Calu3 (cell line): ENCODE measurements around the gene ITGB2. TPM values are rescaled to one million over a fixed set of nuclear protein-coding genes. Genes with fewer than 3 reads are reported as not detected.

ENCODE experiments used
- BruUV-seq: library from RNA; stranded (reverse); fragments of 400-500 nt; replicated peaks from 2 replicates; lab custom pipeline; 2021; lab: Mats Ljungman, UMichigan
- CTCF ChIA-PET: fragments of 300-600 bp; sonication (Branson Sonifier 250); formaldehyde crosslinking; loops from one replicate; lab custom pipeline; 2022; ENCODE audit warnings: antibody characterized with exemption; lab: Charles Lee
- DNase-seq: peaks from one replicate; pipeline ENCODE4 v3.0.0; 2022
- H3K27ac Mint-ChIP-seq: one replicate; pipeline ENCODE4 v1.8.0; 2022; ENCODE audit warnings: mixed read lengths; ENCODE audit not compliant: unreplicated experiment
- H3K27me3 Mint-ChIP-seq: one replicate; pipeline ENCODE4 v1.8.0; 2022; ENCODE audit warnings: mixed read lengths; ENCODE audit not compliant: unreplicated experiment
- H3K36me3 Mint-ChIP-seq: one replicate; pipeline ENCODE4 v1.8.0; 2022; ENCODE audit warnings: mild to moderate bottlenecking, moderate library complexity, mixed read lengths; ENCODE audit not compliant: insufficient read depth, unreplicated experiment
- H3K4me1 Mint-ChIP-seq: one replicate; pipeline ENCODE4 v1.8.0; 2022; ENCODE audit warnings: mild to moderate bottlenecking, low read depth, mixed read lengths; ENCODE audit not compliant: unreplicated experiment
- H3K4me3 Mint-ChIP-seq: one replicate; pipeline ENCODE4 v1.8.0; 2022; ENCODE audit warnings: mild to moderate bottlenecking, low read depth, moderate library complexity, mixed read lengths; ENCODE audit not compliant: unreplicated experiment
- H3K9me3 Mint-ChIP-seq: one replicate; pipeline ENCODE4 v1.8.0; 2022; ENCODE audit warnings: low read depth, mixed read lengths; ENCODE audit not compliant: unreplicated experiment
- CTCF ChIP-seq: fragments of 200-600 bp; IDR thresholded peaks from one replicate; pipeline ENCODE4 v1.8.0; 2022; ENCODE audit warnings: antibody characterized with exemption; ENCODE audit not compliant: unreplicated experiment
- intact Hi-C: fragments of 100-400 bp; cut with micrococcal nuclease; formaldehyde crosslinking; loops from one replicate; pipeline ENCODE4 v1.10.0; 2022; ENCODE audit not compliant: unreplicated experiment
- total RNA-seq: library from RNA; stranded (reverse); gene quantifications from 2 replicates; pipeline ENCODE4 v1.2.3, GENCODE V29; 2022

ITGB2 gene
- total RNA-seq, 1 experiment from 2014 or later: 0.42 TPM

DNA sequence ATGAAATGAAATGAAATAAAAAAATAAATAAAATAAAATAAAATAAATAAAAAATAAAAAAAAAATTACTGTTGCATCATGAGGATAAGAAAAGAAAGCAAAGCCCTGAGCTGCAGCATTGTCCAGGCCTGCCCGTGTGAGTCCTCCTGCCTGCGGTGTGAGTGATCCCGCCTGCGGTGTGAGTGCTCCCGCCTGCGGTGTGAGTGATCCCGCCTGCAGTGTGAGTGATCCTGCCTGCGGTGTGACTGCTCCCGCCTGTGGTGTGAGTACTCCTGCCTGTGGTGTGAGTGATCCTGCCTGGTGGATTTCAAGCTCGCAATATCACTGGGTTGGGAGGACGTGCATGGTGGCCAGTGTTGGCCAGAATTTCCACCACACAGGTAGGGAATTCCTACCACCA, 24.8 kb downstream of the ITGB2 start:
- peaks cover 20% of the 10 kb centered on the region for H3K27me3 Mint-ChIP-seq
- H3K4me1 Mint-ChIP-seq: no peaks in the 10 kb centered on the region
- peaks cover 5% of the 10 kb centered on the region for H3K36me3 Mint-ChIP-seq
- no peak overlapping the region for H3K4me3 Mint-ChIP-seq
- BruUV-seq: no TSS peak
- no peak overlapping the region for H3K27ac Mint-ChIP-seq
- CTCF ChIA-PET: no interaction called here
- no peaks in the 10 kb centered on the region for H3K9me3 Mint-ChIP-seq
- no peak for TF ChIP-seq CTCF
- DNase-seq: no peak
- intact Hi-C loops: no loop called here

GRCh38 chr21:44894687-44895302, 25.9 kb downstream of the ITGB2 start:
- CTCF ChIA-PET: interaction anchor here (0.9 to 1.5 kb wide), 2 partner anchors 12 to 17 kb away, joined by 3 read pairs; no protein-coding TSS in a partner anchor
- intact Hi-C loops: no loop called here

DNA sequence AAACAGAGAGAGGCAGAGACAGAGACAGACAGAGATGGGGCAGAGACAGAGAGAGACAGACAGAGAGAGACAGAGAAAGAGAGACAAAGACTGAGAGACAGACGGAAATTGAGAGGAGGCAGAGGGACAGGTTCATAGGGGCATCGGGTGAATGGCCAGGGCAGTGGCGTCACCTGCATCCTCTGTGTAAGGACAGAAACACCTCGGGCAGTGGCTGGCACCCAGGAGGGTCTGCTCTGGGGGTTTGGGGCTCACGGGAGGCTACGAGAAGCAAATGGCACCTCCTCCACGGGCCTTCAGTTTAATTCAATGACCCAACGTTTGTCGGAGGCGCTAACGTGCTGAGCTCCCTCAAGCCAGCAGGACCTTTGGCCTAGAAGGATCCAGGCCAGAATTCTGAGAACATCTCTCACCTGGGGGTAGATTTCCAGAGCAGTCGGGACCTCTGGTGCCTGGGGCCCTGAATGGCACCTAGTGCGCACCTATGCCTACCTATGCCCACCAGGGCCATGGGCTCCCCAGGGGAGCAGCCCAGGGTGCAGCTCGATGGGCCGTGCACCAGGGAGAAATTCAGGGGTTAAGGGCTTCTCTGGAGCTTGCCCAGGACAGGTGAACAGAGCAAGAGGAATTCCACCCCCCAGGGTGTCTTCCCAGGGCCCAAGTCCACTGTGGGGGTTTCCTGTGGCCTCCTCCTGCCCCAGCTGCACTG, 26.6 kb downstream of the ITGB2 start:
- intact Hi-C loops: no loop called here
- H3K27ac Mint-ChIP-seq: no peak overlapping the region
- no peak for DNase-seq
- no peaks in the 10 kb centered on the region for H3K9me3 Mint-ChIP-seq
- CTCF ChIA-PET: interaction anchor here (1.5 kb wide), 1 partner anchor 13 kb away, joined by 3 read pairs; no protein-coding TSS in a partner anchor
- no peaks in the 10 kb centered on the region for H3K36me3 Mint-ChIP-seq
- no TSS peak for BruUV-seq
- peaks cover 33% of the 10 kb centered on the region for H3K27me3 Mint-ChIP-seq
- H3K4me1 Mint-ChIP-seq: no peaks in the 10 kb centered on the region
- TF ChIP-seq CTCF: no peak
- H3K4me3 Mint-ChIP-seq: no peak overlapping the region

More at GRCh38 chr21:44894687-44895302, 25.9 kb downstream of the ITGB2 start:
- H3K9me3 Mint-ChIP-seq: no peaks in the 10 kb centered on the region
- H3K36me3 Mint-ChIP-seq: no peaks in the 10 kb centered on the region
- BruUV-seq: no TSS peak
- TF ChIP-seq CTCF: no peak
- H3K27ac Mint-ChIP-seq: no peak overlapping the region
- H3K4me1 Mint-ChIP-seq: no peaks in the 10 kb centered on the region
- no peak overlapping the region for H3K4me3 Mint-ChIP-seq
- DNase-seq: no peak
- H3K27me3 Mint-ChIP-seq: peaks cover 30% of the 10 kb centered on the region

GRCh38 chr21:44893278-44893556, 27.5 kb downstream of the ITGB2 start:
- Mint-ChIP-seq H3K4me1 (no peaks in the 10 kb centered on the region), H3K27ac (no peak overlapping the region), H3K36me3 (peaks cover 4% of the 10 kb centered on the region), H3K9me3 (no peaks in the 10 kb centered on the region), H3K4me3 (no peak overlapping the region), H3K27me3 (peaks cover 33% of the 10 kb centered on the region)
- CTCF ChIA-PET: interaction anchor here (1.5 kb wide), 1 partner anchor 13 kb away, joined by 3 read pairs; no protein-coding TSS in a partner anchor
- BruUV-seq: no TSS peak
- intact Hi-C loops: no loop called here
- no peak for TF ChIP-seq CTCF
- no peak for DNase-seq
